Measurements from ENCODE around the gene C2orf74. TPM values are rescaled to one million over a fixed set of nuclear protein-coding genes. Genes with fewer than 3 reads are reported as not detected.

Gene C2orf74
- total RNA-seq, 1 donor from 2014 or later, result 15.1 TPM

GRCh38 chr2:61210332-61210981 lies 48.5 kb downstream of the C2orf74 start:
- Mint-ChIP-seq H3K36me3 (ENCODE audit: unreplicated experiment) (no peaks in the 10 kb centered on the region), H3K27me3 (ENCODE audit: unreplicated experiment) (no peaks in the 10 kb centered on the region), H3K27ac (ENCODE audit: unreplicated experiment) (no peak overlapping the region), H3K4me1 (ENCODE audit: low read depth, unreplicated experiment) (no peaks in the 10 kb centered on the region), H3K9me3 (ENCODE audit: unreplicated experiment) (no peaks in the 10 kb centered on the region), H3K4me3 (ENCODE audit: unreplicated experiment) (no peak overlapping the region)
- TF ChIP-seq CTCF (IDR thresholded peaks at IDR 0.05; ENCODE audit: partially characterized antibody, unreplicated experiment), result no peak
- no peak for DNase-seq

- TF ChIP-seq CTCF (IDR thresholded peaks at IDR 0.05; ENCODE audit: partially characterized antibody, unreplicated experiment), result no peak
- Mint-ChIP-seq H3K4me3 (ENCODE audit: unreplicated experiment) (no peak overlapping the region), H3K4me1 (ENCODE audit: low read depth, unreplicated experiment) (no peaks in the 10 kb centered on the region), H3K27ac (ENCODE audit: unreplicated experiment) (no peak overlapping the region), H3K36me3 (ENCODE audit: unreplicated experiment) (no peaks in the 10 kb centered on the region), H3K27me3 (ENCODE audit: unreplicated experiment) (no peaks in the 10 kb centered on the region), H3K9me3 (ENCODE audit: unreplicated experiment) (no peaks in the 10 kb centered on the region)
- no peak for DNase-seq
Measured at GRCh38 chr2:61214171-61214570, 52.2 kb downstream of the C2orf74 start.

Other genes starting within 250 kb of the C2orf74 start
- gene PEX13, start 144.5 kb upstream of the C2orf74 start, total RNA-seq (ENCODE audit: unreplicated experiment), result 22.5 TPM
- gene PUS10, start 143.9 kb upstream of the C2orf74 start, total RNA-seq (ENCODE audit: unreplicated experiment), result 2.5 TPM
- 57.0 TPM for gene SANBR, start 96.3 kb upstream of the C2orf74 start, total RNA-seq (ENCODE audit: unreplicated experiment)